Thyroid gland (tissue), 4 donors: ENCODE data around the gene XG.

Source experiments
- CTCF ChIP-seq, 6 experiments: fragments of 200-600 bp in 3 of 6; fragments of 450-650 bp in 3 of 6; sonication (generic) in 3 of 6; IDR thresholded peaks; one replicate each; pipeline ENCODE4 v1.5.1; 2016 to 2019; ENCODE audit warnings: antibody characterized with exemption in 6 of 6, mild to moderate bottlenecking in 2 of 6, inconsistent platforms in 1 of 6, moderate library complexity in 1 of 6
- POLR2A ChIP-seq, 2 donors: fragments of 450-650 bp; IDR thresholded peaks; one replicate each; pipeline ENCODE4 v1.6.1; 2017; ENCODE audit warnings: antibody characterized with exemption in 2 of 2, mild to moderate bottlenecking in 2 of 2, moderate library complexity in 1 of 2

GRCh38 chrX:2732076-2732475 is 19.8 kb upstream of the XG start:
- TF ChIP-seq CTCF (IDR thresholded peaks at IDR 0.05), result no peak
- TF ChIP-seq POLR2A (IDR thresholded peaks at IDR 0.05), result no peak
